ENCODE data around the gene ABLIM3.

ABLIM3 gene

GRCh38 chr5:149283626-149284480, 142.6 kb downstream of the ABLIM3 start:
- DNase-seq, result no peak

GRCh38 chr5:149284501-149284900, 143.2 kb downstream of the ABLIM3 start:
- no peak for DNase-seq

DNA sequence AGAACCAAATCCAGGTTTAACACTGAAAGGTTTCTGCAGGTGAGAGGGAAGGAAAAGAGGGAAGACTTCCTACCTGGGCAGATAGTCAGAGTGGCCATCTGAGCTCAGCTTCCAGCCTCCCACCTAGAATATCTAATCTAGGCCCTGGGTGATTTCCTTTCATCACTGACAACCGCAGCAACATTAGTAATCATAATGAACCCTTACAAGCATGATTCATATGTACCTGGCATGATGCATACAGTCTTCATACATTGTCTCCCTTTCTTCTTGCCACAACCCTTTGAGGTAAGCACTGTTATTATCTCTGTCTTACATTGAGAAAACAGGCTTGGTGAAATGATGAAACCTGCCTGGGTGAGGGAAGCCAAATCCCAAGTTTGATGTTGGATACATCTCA, 143.9 kb downstream of the ABLIM3 start:
- no peak for DNase-seq

- DNase-seq, result no peak
These were observed 147.1 kb downstream of the ABLIM3 start for GRCh38 chr5:149288436-149288835.

- no peak for DNase-seq
These were observed 148.0 kb downstream of the ABLIM3 start for GRCh38 chr5:149289301-149289700.

GRCh38 chr5:149294872-149295829, 153.9 kb downstream of the ABLIM3 start:
- DNase-seq, result no peak

DNA sequence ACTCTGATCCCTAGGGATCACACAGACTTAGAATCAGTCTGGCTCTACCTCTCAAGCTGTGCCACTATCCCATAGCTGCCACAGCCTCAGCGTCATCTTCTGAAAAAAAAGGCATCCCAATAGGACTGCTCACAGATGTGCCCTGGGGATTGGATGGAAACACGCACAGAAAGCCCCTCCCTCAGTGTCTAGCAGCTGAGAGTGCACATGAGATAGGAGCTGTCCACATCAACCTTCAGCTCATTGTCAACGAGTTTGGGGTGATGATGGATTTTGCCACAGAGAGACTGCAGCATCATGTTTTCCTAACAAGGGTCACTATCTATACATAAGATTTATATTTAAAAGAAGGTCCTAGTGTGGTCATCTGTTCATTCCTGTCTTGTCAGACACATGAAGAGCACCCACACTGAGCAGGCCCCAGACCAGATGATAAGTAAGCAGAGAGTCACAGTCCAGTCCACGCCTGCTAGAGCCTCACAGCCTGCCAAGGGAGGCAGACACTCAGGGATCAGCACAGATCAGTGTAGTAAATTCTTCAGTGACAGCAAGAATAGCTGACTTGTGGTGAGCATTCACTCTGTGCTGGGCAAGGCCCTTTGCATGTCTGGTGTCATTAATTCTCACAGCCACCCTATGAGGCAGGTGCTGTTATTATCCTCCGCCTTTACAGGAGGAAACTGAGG, 156.2 kb downstream of the ABLIM3 start:
- DNase-seq, result no peak

DNA sequence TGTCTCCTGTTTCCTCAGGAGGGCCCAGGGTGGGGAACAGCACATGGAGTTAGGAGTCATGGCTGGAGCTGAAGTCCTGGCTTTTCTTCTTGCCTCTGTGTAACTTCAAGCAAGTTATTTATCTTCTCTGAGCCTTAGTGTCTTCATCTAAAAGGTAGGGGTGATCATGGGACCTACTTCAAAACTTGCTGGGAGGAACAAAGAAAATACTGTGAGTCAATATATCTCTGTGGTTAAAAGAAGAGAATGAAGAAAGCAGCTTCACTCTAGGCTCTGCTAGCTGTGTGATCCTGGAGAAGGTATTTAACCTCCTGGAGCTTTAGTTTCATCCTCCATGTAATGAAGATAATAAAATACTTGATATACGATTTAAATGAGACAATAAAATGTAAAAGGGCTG, 156.9 kb downstream of the ABLIM3 start:
- DNase-seq, result no peak

DNA sequence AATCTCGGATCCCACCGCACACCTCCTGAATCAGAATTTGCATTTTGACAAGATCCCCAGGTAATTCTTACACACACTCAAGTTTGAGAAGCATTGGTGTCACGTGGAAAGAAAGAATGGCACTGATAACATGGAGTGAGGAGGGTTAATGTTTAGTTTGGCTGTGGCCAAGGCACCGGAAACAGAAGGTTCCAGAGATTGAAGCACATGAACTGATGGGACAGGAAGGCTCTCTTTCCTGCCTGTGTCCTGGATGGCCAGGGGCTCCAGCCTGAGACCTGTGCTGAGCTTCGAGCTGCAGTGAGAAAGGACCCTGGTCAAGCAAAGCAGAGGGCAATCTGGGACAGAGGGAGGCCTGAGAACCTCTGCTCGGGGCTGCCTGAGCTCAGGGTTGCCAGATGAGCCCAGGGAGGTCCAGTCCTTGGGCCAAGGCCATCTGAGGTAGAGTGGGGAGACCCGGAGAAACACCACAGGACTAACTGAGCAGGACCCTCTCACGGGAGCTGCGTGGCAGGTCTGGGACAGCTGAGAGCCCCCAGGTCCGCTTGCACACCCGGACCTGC, 157.6 kb downstream of the ABLIM3 start:
- no peak for DNase-seq

DNA sequence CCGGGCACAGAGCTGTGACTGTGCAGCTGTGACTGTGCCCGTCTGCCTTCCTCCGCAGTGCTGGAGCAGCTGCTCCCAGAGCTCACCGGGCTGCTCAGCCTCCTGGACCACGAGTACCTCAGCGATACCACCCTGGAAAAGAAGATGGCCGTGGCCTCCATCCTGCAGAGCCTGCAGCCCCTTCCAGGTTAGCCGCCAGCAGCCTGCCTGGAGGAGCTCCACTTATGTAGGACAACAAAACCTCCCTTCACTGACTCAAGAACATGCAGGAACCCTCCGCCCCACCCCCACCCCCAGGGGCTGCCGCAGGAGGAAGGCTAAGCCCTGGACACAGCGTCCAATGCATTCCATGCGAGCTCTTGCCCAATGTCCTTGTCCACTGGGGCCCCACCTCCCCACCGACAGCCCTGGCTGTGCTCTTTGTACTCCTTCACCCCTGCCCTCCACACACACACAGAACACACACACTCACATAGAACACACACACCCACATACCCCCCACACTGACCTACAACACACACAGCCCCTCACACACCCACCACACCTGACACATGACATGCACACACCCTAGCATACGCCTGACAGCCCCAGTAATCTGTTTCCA, 158.3 kb downstream of the ABLIM3 start:
- no peak for DNase-seq

- no peak for DNase-seq
These were observed 159.1 kb downstream of the ABLIM3 start for GRCh38 chr5:149300441-149300840.

GRCh38 chr5:149301049-149301743, 159.9 kb downstream of the ABLIM3 start:
- no peak for DNase-seq

- DNase-seq, result no peak
These were observed 160.6 kb downstream of the ABLIM3 start for GRCh38 chr5:149301744-149302380.

DNA sequence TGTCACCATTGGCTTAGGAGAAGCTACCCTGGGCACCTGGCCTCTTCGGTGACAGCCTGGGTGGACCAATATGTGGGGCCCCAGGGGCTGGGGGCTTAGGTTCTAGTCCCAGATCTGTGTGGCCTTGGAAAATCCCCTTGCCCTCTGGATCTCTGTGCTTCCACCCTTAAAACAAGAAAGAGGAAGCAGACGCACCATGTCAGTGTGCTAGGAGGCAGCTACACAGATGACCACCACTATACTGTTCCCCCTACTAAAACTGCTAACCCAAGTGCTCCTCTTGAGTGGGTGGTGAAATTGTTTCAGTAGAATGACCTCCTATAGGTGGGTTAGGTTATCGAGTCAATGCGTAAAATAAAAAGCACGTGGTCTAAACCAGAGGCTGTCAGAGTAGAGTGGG, 161.3 kb downstream of the ABLIM3 start:
- DNase-seq, result no peak

GRCh38 chr5:149303210-149303609, 161.9 kb downstream of the ABLIM3 start:
- no peak for DNase-seq

GRCh38 chr5:149304195-149305078, 163.1 kb downstream of the ABLIM3 start:
- no peak for DNase-seq

- DNase-seq, result no peak
These were observed 168.1 kb downstream of the ABLIM3 start for GRCh38 chr5:149309354-149309753.
